ENCODE data around the gene CBX6.

CBX6 gene

DNA sequence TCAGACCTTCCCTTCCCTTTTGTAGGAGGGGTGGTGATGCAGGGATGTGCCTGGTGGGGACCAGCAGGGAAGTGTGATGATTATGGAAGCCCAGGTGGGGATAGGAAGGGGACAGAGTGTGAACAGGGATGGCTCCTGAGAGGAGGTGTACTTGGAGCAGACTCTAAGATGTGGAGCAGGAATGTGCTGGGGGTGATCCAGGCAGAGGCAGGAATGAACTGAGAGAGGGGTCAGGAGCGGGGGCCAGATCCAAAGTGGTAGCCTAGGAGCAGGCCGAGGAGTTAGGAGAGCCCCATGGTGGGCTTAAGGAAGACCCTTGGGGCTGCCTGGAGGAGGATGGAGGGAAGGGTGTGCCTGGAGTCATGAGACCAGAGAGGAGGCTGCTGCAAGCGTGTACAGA is 31.9 kb downstream of the CBX6 start:
- no peak for DNase-seq

DNA sequence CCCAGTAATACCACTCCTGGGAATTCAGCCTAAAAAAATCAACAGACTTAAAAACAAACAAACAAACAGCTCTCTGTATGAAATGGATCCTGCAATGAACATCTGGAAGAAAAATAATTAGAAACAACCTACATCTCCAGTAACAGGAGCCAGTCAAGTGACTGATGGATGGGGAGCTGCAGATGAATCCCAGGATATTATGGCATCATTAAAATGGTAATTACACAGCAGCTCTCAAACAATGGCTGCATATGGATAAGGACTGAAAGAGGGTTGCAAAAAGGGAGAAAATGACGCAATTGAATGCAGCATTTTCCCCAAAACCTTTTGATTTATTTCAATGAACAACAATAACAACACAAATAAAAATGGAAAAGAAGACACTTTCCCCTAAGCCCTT is 32.3 kb downstream of the CBX6 start:
- DNase-seq: no peak

DNA sequence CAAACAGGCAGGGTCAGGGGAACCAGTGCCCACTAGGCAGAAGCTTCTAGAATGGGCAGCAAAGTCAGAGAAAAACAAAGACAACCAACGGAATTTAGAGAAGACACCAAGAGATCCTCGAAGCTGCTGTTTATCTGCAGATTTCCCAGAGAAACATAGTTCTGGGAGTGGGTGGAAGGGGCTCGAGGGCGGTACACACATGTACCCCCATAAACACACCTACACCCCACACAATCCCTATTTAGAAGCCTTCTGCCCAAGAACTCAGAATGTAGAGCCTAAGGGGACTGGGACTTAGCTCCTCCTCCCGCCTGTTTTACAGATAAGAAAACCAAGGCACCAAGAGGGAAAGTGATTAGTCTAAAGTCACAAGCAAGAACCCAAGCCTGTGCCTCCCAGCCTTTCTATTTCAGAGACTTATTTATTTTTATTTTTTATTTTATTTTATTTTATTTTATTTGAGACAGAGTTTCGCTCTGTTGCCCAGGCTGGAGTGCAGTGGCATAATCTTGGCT is 34.5 kb downstream of the CBX6 start:
- no peak for DNase-seq

DNA sequence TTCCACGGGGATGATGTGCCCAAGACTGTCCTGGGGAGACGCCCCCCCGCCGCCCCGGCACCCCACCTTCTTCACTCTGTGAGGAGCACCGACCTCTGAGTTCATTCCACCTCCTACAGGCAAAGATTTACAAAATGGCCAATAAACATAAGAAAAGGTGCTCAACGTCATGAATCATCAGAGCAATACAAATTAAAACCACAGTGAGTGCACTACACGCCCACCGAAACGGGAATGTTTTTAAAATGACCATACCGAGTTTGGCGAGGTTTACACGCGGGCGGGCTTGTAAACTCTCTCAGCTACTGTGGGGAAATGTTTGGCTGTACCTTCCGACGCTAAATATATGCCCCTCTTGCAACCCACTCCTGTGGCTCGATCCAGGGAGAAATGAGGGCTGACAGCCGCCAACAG is 36.1 kb downstream of the CBX6 start:
- DNase-seq: no peak

DNA sequence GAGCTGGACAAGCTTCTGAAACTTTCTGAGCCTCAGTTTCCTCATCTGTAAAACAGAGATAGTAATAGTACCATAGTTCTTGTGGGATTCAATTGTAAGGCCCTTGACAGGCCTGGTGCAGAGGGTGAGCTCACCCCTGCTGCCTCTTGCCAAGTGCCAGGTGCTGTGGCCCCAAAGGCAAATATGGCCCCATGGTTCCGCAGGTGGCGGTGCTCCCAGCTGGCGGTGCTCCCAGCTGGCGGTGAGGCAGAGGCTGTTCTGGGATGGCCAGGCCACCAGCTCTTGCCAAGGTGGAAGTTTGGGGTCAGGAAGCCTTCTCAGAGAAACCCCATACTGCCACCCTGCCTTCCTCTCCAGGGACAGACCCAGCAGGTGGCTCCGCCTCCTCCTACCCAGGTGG is 37.0 kb downstream of the CBX6 start:
- no peak for DNase-seq

DNA sequence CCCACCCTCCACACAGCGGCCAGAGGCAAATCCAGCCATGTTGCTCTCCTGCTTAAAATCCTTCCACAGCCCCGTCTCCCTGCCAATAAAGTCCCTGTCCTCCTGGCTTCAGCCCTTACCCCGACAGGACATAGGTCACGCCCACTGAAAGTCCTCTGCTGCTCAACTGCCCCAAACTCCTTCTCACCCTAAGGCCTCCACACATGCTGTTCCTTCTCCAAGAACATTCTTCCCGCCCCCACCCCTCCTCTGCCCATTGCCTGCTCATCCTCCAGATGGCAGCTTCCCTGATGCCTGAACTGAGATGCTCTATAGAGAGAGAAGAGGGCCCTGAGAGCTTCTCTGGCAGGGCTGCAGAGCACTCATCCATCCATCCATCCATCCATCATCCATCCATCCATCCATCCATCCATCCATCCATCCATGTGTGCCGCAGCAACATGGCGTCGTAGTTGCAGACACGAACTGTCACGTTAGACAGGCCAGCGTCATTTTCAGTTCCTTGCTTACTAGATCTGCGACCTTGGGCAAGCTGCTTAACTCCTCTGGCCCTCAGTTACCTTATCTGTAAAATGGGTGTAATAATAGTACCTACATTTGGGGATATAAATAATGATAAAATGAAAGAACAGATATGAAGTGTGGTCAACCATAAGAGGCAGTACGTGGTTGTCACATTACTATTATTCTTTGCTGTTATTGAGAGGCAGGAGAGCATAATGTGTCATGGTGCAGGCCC is 37.6 kb downstream of the CBX6 start:
- DNase-seq: no peak

DNA sequence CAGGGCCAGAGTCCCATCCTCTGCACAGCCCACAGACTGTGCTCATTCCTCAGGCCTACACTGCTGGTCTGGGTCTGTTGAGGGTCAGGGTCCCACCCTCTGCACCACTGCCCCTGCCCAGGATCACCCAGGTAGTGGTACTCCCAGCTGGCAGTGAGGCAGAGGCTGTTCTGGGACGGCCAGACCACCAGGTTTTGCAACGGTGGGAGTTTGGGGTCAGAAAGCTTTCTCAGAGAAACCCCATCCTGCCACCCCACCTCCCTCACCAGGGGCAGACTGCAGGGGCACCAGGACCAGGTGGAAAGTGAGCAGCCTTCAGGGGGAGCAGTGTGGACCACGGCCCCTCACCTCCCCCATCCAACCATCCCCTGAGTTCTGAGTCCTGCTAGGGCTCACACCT is 39.0 kb downstream of the CBX6 start:
- DNase-seq: no peak

DNA sequence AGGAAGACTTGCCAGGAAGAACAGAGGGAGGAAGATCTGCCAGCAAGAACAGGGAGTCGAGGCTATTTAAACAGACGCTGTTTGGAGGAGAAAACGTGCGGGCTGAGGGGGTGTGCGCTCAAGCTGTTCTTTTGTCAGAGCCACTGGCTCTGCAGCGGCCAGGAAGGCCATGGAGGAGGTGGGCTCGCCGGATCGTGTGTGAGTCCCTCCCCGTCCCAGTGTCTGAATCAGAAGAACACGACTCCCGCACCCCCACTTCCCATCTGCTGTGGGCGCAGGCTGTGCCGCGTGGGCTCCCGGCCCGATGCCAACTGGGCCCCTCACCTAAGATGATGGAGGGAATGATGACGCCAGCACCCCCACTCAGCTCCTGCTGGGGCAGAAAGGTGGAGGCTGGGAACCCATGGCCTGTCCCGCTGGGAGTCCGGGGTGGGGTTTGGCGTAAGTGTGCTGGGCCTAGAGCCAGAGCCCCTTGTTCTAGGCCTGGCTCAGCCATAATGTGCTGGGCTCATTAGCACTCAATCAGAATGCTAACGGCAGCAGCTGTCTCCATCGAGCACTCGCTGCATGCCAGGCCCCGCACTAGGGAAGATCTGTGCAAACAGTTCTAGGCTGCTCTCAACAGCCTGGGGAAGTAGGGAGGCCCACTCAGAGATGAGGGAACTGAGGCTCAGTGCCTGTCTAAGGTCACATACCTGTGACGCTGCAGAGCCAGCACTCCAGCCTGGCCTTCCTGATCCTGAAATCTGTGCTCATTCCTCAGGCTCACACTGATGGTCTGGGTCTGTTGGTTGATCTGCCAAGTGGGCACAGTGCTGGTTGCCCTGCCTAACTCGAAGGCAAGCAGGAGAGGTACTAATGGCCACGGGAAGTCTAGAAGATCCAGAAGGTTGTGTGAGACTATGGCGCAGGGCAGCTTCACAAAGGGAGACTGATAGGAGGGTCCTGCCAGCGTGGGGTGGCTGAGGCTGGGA is 39.7 kb downstream of the CBX6 start:
- DNase-seq: peak in 2 of 14 donors; percentile 23 to 32

DNA sequence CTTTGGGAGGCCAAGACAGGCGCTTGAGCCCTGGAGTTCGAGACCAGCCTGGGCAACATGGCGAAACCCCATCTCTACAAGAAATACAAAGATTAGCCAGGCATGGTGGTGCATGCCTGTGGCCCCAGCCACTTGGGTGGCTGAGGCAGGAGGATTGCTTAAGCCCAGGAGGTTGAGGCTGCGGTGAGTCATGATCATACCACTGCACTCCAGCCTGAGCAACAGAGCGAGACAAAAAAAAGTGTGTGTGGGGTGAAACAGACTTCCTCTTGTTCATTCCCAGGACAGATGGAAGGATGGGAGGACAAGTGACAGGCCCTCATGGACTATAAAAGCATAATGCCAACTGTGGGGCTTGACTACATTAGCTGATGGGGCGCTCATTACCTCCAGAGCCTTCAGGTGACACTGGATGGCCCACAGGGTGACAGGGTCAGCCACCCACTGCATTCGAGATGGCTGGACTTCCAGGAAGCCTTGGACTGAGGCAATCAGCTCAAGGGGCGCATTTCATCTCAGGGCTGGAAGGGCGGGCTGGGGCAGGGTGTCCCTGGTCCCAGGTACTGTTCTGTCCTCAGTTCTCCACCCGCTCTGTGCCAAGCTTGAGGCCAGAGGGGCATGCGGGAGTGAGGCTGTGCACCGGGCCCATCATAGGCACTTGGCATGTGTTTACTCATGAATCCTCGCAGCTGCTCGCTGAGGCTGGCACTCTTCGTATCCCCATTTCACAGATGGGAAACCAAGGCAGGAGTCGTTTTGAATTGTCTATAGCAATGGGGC is 40.7 kb downstream of the CBX6 start:
- DNase-seq: no peak

DNA sequence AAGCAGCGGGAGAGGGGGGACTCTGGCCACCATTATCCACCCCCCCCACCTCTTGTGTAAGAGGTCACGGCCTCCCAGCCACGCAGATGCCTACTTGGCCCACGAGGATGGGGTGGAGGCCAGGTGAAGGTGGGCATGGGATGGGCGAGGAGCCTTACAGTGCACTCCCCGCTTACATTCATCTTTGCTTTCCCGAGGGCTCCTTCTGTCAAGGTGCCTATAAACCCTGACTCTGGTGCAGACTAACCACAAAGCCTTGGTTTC is 41.2 kb downstream of the CBX6 start:
- DNase-seq: no peak

DNA sequence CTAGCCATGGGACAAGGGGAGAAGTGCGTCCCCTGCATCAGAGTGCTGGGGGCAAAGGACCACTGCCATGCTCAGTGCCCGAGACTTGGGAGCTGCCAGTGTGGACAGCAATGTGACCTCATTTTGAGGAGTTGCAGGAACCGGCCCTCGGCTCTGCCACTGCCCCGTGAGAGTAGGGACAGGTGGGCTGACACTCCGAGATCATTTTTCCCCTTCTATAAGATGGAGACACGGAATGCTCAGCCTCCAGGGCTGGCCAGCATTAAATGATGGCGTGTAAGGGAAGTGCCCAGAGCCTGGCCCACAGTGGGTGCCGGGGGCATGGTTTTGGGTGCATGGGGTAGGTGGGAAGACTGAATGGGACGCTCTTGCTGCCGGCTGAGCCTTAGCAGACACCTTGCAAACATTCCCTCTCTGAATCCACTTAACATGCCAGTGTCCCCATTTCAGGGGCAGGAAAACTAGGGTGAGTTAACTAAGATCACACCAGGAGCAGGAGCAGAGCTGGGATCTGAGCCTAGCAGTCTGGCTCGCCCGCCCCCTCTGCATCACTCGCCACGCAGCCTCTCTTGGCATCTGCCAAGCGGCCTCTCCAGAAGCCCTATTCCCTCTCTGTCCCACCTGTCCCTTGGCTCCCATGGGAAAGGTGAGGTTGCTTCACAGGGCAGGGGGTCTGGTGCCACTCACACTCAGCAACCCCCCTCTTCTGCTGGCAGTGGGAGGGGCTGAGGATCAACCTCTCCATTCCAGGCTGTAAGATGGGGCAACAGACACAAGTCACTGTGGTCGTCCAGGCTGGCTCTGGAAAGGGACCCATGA is 41.8 kb downstream of the CBX6 start:
- DNase-seq: peak in 1 of 14 donors; percentile 23

DNA sequence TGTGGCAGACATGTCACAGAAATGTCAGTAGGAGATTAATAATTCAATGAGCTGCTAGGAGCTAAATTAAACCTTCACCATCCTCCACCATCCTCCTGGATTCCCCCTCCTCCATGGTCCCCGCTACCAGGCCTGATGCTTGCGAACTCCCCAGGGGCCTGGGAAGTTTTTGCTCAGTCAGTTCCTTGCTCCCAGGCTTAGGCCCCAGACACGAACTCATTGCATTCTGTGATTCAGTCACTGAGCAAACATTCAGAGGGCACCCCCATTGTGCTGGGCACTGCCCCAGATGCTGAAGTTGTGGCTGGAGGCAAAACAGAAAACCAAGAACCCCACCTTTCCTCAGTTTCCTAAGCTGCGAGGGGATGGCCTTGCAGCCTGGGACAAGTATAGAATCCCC is 42.5 kb downstream of the CBX6 start:
- DNase-seq: no peak

DNA sequence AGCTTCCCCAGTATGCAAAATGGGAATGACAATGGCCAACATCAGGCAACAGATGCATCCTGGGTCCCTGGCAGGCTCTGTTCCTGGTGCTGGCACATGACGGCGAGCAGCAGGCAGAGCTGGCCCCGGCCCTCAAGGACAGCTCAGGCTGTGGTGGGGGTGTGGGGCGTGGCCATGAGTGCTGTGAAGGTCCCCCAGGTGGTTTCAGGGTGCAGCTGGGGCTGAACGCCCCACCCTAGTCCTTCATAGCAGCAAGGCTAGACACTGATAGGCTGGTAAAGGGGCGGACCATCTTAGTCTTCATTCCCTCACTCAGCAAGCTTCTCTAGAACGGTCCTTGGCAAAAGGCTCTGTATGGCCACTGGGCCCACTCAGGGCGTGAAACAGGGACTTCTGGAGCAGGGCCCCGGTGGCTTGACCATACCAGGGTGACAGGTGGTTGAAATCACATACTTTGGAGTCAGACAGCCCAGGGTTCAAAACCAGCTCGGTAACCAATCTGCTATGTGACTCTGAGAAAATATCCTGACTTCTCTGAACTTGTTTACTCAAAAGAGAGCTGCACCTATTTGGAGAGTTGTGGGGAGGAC is 43.3 kb downstream of the CBX6 start:
- no peak for DNase-seq

DNA sequence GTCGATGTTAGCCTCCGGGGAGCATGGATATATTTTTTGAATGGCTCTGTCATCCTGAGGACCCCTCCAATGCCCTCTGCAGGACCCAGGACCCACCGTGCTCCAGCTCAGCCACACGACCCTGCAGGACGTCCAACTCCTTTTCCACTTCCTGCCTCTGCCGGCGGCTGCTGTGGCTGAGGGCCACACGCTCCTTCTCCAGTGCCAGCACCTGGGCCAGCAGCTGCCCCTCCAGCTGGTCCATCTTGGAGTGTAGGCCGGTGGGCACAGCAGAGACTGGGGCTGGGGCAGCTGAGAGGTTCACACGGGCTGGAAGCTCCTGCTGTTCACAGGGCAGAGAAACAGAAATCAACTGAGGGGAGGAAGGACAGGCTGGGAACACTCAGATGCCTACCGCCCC is 43.8 kb downstream of the CBX6 start:
- no peak for DNase-seq

DNA sequence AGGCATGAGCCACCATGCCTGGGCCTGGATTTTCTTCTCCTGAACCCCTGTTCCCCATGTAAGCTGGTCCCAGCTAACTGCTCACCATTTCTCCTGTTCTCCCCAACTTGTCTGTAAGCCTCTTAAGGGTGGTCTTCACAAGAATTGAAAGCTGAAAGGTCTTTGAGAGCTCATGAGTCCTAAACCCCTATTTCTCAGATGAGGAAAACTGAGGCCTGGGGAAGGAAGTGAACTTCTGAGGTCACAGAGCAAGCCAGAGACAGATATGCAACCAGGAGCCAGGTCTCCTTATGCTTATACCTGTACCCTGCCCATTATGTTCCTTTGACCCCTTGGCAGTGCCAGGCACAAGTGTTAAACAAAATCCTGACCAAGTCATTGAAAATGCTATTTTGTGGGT is 44.5 kb downstream of the CBX6 start:
- DNase-seq: no peak

DNA sequence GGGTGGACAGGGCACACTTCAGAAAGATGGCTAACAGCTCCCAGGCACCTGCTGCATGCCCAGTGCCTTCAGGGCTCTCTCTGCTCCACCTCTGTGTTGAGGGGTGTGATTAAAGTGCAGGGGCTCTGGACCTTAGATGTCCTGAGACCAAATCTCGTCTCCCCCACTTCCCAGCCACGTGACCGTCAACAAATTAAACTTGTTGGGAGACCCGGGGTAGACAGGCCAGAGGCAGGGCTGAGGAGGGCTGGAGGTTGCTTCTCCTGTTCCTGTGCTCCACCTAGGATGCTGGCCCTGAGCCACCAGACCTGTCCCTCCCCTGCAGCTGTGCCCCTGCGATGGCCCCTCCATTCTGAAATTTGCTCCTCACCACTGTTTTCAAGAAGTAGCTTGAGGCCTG is 45.2 kb downstream of the CBX6 start:
- DNase-seq: no peak

DNA sequence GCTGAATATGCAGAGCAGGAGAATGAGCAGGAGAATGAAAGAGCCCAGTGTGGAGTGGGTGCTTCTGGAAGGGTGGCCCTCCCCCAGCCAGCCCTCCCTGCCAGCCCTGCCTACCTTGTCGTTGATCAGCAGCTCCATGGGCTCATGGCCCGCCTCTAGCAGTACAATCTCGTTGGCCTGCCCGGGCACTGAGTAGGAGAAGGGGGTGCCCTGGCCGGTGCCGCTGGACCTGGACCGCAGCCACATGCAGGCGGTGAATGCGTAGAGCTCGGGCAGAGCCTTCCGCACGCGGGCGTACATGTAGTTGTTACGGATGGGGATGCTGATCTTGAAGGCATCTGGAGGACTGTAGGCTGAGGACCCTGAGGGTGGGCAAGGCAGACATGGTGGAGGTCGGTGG is 45.6 kb downstream of the CBX6 start:
- no peak for DNase-seq

DNA sequence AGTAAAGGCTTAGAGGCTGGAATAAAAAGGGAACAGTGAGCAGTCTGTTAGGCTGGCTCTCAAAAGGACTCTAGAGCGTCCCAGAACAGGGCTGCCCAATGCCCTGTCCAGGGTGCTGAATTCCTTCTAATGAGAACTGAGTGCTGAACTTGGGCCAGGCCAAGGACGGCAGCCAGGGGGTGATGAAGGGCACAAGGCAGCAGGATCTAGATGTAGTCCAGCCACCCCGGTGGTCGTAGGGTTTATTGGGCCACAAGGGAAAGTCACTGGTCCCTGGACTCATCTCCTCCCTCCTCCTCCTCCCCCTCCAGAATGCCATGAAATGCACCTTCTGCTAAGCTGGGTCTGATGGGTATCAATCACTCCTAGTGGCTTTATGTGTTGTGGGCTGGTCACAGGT is 47.4 kb downstream of the CBX6 start:
- DNase-seq: peak in 9 of 14 donors; percentile 6 to 44 (median 25)

DNA sequence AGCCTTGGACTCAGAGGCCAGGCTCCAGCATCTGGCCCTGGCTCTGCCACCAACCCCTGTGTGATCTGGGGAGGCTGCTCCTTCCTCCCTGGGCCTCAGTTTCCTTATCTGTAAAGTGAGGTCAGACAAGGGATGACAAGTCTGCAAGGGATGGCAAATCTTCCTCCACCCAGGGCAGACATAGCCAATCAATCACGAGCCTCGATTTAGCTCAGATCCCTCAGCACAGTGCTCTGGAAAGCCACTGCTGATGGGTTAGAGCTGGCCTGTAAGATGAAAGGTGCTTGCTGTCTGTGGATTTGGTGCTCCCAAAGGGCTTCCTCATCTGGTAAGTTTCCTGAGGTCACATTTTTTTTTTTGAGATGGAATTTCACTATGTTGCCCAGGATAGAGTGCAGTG is 48.4 kb downstream of the CBX6 start:
- DNase-seq: no peak

DNA sequence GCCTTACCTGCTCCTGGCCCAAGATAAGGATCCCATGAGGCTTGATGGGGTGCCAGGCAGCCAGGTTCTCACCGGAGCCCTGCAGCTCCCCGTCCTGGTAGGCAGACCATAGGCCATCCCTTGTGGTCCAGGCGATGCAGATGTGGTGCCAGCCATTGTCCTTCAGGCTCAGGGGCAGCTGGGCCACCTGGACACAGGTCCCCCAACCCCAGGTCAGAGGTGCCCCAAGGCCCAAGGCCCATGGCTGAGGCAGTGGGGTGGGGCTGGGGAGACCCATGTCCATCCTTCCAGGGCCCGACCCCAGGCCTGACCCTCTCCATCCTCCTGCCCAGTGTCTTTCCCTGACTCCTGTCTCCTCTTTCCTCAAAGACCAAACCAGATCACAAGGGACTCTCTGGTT is 48.9 kb downstream of the CBX6 start:
- no peak for DNase-seq

DNA sequence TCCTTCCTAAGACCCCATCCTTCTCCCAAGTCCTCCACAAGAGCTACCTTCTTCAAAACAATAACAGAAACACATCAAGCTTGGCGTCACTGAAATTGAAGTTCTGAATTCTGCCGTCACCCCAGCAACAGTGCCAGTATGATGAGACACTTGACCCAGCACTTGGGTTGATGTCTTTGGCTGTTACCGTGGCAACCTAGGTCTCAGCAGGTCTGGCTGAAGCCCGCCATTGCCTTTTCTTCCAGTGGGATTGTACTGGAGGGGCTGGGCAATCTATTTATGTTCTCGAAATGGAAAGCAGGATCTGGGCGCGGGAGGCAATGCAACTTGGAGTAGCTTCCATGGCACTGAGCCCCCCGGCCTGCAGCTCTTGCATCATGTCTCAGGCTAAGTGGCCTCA is 52.0 kb downstream of the CBX6 start:
- no peak for DNase-seq

Measured in C1 segment of cervical spinal cord (tissue), 14 donors.